ENCODE data around the gene KDM4B. TPM values are rescaled to one million over a fixed set of nuclear protein-coding genes. Genes with fewer than 3 reads are reported as not detected.

Gene KDM4B
- total RNA-seq, 4 donors from 2014 or later = 16.3 to 38.3 (median 22.4) TPM

DNA sequence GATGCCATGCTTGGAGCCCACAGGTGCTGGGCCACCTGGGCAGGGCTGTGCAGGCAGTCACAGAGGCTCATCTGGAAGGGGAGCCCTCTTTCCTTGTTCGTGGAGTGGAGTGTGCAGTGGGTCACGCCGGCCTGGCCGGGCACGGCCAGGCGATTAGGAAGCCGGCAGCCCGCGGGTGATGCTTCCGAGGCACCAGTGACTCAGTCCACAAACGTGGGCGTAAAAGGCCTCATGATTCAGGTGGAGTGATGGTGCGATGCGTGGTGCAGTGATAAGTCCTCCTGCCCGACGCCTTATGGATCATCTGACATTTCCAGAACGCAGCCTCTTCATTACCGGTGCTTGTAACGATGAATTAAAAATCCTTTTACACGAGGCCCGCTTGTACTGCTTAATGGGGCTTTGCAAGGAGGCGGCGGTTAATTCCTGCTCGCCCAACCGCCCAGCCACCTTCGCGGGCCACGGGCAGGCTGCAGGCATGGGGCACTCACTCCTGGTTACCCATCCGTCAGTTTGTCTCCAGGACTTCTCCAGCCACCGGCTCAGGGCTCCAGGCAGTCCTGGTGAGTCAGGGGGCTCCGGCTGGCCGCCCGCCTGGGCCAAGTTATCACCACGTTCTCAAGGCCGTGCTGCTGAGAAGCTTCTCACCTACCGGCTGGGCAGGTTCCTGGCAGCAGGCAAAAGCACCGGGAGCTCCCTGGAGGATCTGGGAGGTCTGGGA, 172.4 kb downstream of the KDM4B start:
- ATAC-seq (ENCODE audit: low FRiP score) = no peak
- no peak for DNase-seq (ENCODE audit: low spot score)
- TF ChIP-seq, protein P1, sequence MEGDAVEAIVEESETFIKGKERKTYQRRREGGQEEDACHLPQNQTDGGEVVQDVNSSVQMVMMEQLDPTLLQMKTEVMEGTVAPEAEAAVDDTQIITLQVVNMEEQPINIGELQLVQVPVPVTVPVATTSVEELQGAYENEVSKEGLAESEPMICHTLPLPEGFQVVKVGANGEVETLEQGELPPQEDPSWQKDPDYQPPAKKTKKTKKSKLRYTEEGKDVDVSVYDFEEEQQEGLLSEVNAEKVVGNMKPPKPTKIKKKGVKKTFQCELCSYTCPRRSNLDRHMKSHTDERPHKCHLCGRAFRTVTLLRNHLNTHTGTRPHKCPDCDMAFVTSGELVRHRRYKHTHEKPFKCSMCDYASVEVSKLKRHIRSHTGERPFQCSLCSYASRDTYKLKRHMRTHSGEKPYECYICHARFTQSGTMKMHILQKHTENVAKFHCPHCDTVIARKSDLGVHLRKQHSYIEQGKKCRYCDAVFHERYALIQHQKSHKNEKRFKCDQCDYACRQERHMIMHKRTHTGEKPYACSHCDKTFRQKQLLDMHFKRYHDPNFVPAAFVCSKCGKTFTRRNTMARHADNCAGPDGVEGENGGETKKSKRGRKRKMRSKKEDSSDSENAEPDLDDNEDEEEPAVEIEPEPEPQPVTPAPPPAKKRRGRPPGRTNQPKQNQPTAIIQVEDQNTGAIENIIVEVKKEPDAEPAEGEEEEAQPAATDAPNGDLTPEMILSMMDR (IDR thresholded peaks at IDR 0.05) = no peak

DNA sequence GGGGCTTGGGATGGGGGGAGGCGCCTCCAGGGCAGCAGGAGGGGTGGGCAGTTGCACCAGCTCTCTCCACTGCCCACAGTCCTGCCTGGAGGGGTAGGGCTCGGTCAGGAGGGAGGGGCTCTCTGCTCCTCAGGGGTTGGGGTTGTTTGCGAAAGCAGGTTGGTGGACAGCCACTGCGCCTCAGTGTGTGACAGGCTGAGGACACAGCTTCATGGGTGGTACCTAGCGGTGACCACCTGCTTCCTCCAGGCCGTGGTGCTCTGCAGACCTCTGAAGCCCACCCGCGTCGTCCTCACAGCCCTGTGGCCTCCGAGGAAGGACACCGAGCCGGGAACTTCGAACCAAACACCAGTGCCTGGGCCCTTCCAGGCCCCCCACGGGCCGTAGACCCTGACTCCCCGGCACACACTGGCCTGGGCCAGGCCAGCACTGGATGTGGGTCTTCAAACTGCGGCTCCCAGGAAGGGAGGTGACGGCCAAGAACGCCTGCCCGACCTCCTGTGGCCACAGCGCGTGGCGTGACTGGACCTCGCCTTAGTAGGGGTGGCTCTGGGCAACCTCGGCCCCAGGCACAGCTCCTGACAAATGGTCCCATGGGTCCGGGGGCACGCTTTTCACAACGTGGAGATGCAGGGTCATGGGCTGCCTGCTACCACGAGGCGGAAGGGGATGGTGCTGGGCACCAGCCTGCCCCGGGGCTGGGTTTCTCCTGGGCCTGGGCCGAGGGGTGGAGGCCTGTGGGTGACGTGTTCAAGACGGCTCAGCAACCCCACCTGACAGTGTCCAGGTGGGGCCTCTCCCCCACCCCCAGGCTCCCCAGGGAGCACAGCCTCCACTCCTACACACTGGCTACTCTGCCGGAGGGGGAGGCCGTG, 173.2 kb downstream of the KDM4B start:
- ATAC-seq (ENCODE audit: low FRiP score) (peak; percentile 31), DNase-seq (ENCODE audit: low spot score) (no peak)
- TF ChIP-seq, protein P1 (IDR thresholded peaks at IDR 0.05) = no peak

DNA sequence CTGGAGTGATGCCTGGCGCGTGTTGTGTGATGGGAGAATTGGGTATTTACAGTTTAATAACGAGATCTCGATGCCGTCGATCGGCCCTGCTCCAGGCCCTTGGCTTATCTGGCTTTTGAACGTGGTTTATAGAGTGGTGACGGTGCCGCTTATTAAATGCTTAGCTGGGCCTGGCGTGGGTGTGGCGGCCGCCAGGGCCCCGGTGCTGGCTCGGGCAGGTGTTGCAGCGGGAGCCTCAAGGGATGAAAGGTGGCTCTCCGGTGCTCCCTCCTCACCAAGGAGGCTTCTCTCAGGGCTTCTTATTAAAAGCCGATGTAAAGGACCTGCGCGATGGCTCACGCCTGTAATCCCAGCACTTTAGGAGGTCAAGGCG, 173.8 kb downstream of the KDM4B start:
- DNase-seq (ENCODE audit: low spot score) (no peak), ATAC-seq (ENCODE audit: low FRiP score) (no peak)
- TF ChIP-seq, protein P1 (IDR thresholded peaks at IDR 0.05) = no peak

DNA sequence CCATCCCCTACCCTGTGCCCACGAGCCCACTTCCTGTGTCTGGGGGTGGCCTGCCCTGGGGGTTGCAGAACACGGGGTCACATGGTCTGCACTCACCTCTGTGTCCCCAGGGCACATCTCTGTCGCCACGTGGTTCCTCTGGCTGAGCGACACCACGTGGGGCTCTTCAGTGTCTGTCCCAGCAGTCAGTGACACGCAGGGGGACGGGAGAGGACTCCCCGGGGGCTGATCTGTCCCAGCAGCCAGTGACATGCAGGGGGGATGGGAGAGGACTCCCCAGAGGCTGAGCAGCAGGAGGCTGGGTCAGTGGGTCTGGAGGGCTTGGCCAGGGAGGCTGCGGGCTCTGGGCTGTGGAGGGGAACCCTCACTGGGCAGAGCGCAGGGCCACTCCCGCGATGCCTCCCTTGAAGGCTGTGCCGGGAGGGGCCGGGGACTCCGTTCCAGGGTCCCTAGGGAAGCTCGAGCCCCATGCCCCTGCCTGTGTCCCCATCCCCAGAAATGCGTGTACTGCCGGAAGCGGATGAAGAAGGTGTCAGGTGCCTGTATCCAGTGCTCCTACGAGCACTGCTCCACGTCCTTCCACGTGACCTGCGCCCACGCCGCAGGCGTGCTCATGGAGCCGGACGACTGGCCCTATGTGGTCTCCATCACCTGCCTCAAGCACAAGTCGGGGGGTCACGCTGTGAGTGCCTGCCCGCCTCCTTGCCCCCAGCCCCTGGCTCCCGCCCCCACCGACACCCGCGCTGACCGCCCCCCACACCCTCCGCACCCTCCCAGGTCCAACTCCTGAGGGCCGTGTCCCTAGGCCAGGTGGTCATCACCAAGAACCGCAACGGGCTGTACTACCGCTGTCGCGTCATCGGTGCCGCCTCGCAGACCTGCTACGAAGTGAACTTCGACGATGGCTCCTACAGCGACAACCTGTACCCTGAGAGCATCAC, 174.8 kb downstream of the KDM4B start:
- TF ChIP-seq, protein P1 (IDR thresholded peaks at IDR 0.05) = no peak
- no peak for ATAC-seq (ENCODE audit: low FRiP score)
- DNase-seq (ENCODE audit: low spot score) = no peak

DNA sequence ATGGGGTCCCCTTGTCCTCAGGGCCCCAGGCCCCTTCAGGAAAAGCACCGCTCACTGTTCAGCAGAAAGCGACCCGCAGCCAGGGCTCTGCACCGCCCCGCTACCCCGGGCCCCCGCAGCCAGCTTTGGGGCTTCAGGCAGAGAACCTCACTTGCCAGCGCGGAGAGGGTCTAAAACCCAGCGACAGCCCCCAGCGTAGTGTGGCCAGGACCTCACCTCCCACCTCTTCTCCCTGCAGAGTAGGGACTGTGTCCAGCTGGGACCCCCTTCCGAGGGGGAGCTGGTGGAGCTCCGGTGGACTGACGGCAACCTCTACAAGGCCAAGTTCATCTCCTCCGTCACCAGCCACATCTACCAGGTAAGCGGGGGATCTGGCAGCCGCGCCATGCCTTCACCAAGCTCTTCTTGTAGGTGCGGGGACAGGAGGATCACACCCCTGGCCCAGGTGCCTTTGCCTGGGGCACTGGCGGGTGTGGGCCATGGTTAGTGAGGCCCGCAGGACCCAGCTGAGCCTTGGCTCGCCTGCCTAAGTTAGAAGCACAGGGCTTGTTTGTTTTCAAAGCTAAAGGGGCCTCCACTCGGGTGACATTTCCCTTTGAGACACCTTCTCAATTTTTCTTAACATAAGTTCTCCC, 175.7 kb downstream of the KDM4B start:
- TF ChIP-seq, protein P1 (IDR thresholded peaks at IDR 0.05) = no peak
- DNase-seq (ENCODE audit: low spot score) (no peak), ATAC-seq (ENCODE audit: low FRiP score) (no peak)

Measured in omental fat pad (tissue), 4 donors.